NK-92 treated with Interleukin-12 subunit alpha and Interleukin-12 subunit beta, amount 100 ng/mL, for 24 hours (cell line): Measurements from ENCODE around the gene MAPK10.
"Not testable (repeated sequence)": the region's sequence is repeated elsewhere in the genome, so short reads cannot be mapped to it uniquely, and the experiment has no call there.

Experiments
- DNase-seq: peaks from one replicate; lab custom pipeline; 2025; lab: John Stamatoyannopoulos, UW

Gene MAPK10

GRCh38 chr4:86035688-86036087, 324.2 kb downstream of the MAPK10 start:
- DNase-seq, result no peak

- no peak for DNase-seq
These were observed 325.2 kb downstream of the MAPK10 start for GRCh38 chr4:86034616-86035015.

- no peak for DNase-seq
These were observed 326.7 kb downstream of the MAPK10 start for GRCh38 chr4:86033171-86033570.

- DNase-seq, result no peak
These were observed 327.3 kb downstream of the MAPK10 start for GRCh38 chr4:86032476-86033022.

- DNase-seq, result no peak
These were observed 327.9 kb downstream of the MAPK10 start for GRCh38 chr4:86031927-86032326.

GRCh38 chr4:86026720-86027119, 333.1 kb downstream of the MAPK10 start:
- DNase-seq, result no peak

GRCh38 chr4:86021671-86022070, 338.2 kb downstream of the MAPK10 start:
- DNase-seq, result not testable (repeated sequence)

- DNase-seq, result no peak
These were observed 339.9 kb downstream of the MAPK10 start for GRCh38 chr4:86019906-86020305.

- DNase-seq, result no peak
These were observed 340.5 kb downstream of the MAPK10 start for GRCh38 chr4:86019362-86019761.

GRCh38 chr4:86015412-86016350, 344.2 kb downstream of the MAPK10 start:
- DNase-seq, result no peak

GRCh38 chr4:86014599-86014998, 345.3 kb downstream of the MAPK10 start:
- DNase-seq, result no peak

GRCh38 chr4:86013621-86014020, 346.2 kb downstream of the MAPK10 start:
- no peak for DNase-seq

- no peak for DNase-seq
These were observed 348.7 kb downstream of the MAPK10 start for GRCh38 chr4:86011117-86011516.

- DNase-seq, result no peak
These were observed 352.8 kb downstream of the MAPK10 start for GRCh38 chr4:86007042-86007441.

GRCh38 chr4:86006057-86006456, 353.8 kb downstream of the MAPK10 start:
- no peak for DNase-seq

GRCh38 chr4:86004030-86004429, 355.8 kb downstream of the MAPK10 start:
- DNase-seq, result no peak

- no peak for DNase-seq
These were observed 358.3 kb downstream of the MAPK10 start for GRCh38 chr4:86001591-86001990.

- no peak for DNase-seq
These were observed 364.5 kb downstream of the MAPK10 start for GRCh38 chr4:85995361-85995760.

- DNase-seq, result no peak
These were observed 365.3 kb downstream of the MAPK10 start for GRCh38 chr4:85994576-85994975.

GRCh38 chr4:85993641-85994040, 366.2 kb downstream of the MAPK10 start:
- no peak for DNase-seq

- no peak for DNase-seq
These were observed 373.6 kb downstream of the MAPK10 start for GRCh38 chr4:85986266-85986665.

GRCh38 chr4:85979276-85979675, 380.6 kb downstream of the MAPK10 start:
- no peak for DNase-seq

GRCh38 chr4:85970535-85970934, 389.3 kb downstream of the MAPK10 start:
- no peak for DNase-seq
